HG03442 (cell line): Measurements from ENCODE around the gene RAB34.
A peak's percentile ranks its signal among the peaks of the same experiment; 100 is the strongest.

ENCODE experiments used
- ATAC-seq: cut with Tn5 transposase; IDR thresholded peaks from one replicate; pipeline ENCODE4 v1.9.1; 2021; ENCODE audit warnings: mild to moderate bottlenecking, moderate library complexity; ENCODE audit not compliant: unreplicated experiment

The RAB34 gene

DNA sequence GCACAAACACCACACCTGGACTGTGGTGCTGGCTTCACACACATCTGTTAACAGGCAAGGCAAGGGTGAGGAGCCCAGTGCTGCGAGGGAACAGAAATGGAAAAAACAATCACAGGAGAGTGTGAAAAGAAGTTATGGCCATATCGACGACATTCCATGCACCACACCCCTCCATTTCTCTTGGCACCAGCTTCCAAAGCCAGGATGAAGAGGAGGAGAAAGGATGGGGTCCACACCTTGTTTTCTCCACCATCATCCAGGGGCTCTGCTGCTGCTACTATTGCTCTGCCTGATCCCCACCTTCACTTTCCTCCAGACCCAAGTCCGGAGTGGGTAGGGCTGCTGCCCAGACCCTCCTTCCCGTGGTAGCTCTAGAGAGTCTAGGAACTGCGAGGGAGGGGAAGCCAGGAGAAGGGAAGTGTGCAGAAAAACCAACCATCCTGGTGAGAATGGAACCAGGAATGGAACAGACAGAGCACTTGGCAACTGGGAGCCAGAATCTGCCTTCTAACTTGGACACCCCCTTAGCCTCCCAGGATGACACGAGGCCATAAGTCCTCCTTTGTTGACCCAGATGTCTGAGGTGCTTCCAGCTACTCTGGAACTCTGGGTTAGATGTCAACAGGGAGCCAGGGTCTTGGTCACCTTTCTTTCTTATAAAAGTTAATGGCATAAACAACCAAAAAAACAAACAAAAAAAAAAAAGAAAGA is 4.8 kb downstream of the RAB34 start:
- no peak for ATAC-seq

DNA sequence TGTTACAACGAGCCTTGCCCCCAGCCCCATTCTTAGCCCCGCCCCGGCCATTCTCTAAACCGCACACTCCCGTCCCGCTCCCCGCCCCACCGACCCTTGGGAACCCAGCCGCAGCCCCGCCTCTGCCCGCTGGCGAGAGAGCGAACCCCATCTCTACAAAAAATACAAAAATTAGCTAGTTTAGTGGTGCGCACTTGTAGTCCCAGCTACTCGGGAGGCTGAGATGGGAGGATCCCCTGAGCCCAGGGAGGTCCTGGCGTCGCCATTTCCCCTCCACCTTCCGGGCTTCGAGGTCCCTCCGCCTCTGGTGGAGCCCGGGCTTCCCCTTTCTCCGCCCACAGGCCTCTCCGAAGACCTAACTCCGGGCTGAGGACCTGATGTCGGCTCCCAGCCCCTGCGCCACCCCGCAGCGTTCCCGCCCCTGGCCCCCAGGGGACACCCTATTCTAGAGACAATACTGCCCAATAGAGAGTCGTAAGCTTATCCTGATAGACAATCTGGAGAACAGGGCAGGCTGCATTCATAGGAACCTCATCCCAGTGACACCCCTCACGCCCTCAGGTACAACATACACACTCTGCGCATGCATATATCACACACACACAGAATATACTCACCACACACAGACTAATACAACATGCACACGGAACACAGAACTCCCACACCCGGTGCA is 5.5 kb downstream of the RAB34 start:
- ATAC-seq = no peak

DNA sequence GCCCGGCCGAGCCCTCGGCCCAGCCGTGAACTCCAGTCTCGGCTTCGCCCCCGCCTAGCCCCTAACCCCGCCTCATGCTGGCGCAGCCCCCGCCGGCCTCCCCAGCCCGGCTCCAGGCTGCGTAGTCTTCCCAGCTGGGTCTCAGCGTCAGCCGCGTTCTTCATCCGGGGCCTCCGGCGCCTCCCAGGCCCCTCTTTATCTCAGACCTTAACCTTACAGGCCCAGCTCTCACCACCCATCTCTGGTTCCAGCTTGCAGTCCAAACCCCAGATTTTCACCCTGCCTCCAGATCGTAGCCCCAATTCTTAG is 6.0 kb downstream of the RAB34 start, which contains the start of gene PROCA1:
TSS of gene PROCA1 (minus strand) at position 166 of the 309 bp plus-strand sequence. CDS start 228 bp downstream, outside the sequence.
- ATAC-seq = peak; percentile 23

DNA sequence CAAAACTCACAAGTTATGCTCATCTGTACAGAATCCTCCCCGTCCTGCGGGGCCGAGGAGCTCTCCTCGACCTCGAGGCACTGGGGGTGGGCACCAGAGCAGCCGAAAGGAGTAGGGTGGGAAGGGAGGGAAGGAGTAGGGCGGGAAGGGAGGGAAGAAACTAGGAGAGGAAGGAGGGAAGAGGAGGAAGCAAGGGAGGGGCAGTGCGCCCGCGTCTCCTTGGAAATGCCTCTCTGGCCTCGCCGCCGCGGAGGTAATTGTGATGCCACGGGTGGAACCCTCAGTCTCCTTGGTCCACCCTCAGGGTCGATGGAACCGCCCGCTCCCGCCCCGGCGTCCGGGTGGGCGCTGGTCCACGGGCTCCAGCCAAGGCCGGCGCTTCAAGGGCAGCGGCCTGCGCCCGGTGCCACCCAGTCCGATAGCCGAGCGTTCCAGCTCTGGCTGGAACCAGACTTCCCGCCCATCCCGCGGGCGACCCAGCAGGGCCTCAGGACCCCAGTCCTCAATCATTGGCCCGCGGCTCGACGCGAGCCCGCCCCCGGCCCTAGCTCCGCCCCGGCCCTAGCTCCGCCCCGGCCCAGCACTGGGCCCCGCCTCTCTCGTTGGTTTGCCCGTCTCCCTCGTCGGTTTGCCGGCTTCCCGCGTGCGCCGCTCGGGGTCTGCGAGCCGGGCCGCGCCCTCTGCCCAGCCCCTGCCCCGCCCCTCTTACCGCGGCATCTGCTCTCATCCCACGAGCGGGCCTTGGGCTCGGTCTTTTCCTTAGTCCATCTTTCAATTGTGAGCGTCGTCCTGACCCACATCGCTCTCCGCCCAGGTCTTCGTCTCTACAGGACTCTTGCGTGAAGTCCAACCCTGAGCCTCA is 6.6 kb downstream of the RAB34 start:
- peak; percentile 76 for ATAC-seq

DNA sequence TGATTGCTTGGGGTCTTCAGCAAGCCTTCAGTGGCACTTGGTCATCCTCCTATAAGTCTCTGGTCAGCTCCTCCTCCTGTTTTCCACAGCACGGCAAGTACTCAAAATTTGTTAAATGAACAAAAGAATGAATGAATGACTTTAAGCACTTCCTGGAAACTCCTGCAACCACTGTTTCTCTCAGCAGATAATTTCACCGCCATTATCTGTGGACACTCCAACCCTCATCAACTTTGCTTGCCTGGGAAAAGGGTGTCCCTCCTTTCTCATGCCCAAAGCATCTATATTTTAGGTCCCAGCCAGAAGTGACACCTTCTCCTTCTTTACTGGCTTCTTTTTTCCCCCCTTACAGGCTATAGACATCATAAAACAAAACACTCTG is 10.3 kb downstream of the RAB34 start:
- ATAC-seq = no peak

DNA sequence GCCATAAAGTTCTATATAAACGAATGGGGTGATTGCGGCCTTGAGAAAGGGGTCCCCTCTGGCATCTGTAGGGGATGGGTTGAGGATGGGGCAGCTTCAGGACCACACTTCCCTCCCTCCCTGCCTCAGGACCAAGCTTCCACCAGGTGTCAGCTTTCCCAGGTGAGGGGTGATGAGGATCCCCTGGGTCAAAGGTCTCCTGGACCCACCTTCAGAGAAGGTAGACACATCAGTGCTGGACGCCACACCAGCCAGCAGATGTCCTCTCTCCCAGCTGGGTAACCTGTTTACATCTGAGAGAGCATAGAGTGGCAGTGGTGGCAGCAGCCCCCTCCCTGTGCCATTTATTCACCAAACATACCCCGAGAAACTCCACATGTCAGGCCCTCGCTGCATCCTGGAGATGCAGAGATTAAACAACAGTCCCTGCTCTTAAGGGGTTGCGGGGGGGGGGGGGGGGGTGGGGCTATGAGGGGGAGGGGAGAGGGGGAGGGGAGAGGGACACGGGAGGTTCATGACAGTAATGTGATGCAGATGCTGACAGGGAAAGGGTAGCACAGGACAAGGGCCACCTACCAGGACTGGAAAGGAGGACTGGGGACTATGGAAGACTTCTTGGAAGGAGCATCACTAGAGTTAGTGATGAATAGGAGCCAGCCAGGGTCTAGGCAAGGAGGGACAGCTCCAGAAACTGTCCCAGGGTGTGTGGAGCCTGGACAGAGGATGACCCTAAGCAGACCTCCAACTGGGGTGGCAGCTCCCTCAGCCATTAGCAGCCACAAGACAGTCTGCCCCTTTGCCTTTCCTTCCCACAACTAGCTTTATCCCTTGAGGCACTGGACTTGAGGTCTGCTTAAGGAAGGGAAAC is 11.0 kb downstream of the RAB34 start:
- ATAC-seq = no peak

DNA sequence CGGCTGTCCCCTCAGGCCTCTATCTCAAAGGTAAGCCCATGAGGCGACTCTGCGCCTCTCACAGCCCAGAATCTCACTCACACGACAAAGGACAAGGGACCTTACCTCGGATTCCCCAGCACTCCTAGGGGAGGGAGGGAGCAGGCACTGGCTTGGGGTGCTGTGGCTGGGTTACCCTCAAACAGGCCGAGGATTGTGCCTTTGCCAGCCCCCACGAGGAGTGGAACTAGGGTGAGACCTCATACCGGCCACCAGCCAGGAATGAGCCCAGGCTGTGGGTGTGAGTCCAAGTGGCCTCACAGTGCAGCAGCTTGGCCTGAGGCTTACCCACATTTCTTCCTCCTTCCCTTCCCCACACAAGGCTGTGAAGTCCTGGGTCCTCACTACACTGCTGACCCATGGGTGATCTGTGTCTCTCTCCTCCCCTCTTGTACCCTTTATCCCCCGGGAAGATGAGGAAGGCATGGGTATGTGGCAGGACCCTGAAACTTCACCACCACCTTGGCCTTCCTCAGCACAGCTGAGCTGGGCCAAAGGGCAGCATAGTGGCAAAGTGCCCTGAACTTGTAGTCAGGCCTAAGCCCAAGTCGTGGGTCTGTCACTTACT is 11.8 kb downstream of the RAB34 start:
- no peak for ATAC-seq

DNA sequence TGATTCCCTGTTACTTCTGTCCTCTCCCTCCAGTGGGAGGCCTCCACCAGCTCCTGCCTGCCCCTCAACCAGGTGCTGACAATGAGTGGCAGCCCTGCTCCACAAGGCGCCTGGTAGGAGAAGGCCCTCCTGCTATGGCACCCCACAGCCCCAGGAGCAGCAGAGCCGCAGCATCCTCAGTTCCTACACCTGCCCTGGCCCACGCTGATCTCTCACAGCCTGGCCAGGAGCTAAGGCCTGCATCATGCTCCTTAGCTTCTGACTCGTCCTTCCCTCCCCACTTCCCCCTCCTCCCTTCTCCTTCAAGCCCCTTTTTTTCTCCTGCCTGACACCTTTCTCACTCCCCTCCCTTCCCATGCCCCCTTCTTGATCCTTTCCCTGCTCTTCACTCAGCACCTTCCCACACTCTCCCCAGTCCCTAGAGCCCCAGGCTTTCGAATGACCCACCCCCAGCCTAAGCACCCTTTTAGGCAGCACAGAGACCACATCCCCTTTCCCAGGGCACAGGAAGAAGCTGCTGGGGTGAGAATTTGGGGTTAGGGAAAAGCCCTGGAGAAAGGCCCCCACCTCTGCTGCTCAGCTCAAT is 12.5 kb downstream of the RAB34 start:
- ATAC-seq = no peak

DNA sequence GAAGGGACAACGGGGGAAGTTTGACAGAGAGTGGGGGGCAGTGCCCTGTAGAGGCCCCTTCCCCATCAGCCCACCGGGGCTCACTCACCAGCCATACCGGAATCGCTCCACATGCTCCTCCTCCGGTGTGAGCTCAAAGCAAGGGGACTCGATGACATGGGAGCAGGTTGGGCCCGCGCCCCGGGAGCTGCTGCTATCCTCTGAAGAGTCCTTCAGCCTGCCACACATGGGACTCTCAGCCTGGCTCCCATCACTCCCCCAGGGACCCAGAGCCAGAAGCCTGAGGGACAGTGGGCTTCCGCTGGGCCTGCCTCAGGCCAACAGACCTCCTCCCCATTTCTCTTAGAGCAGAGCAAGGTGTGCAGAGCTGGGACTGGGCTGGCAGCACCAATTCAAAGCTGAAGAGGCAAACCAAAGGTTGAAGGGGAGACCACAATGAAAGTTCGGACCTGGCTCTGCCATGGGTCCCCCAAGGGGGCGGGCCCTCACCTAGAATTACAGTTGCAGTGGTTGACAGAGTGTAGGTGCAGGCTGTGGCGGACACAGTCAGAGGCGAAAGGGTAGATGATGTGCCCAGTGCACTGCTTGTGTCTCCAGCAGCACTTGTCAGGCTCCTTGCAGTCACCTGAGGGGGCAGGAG is 13.3 kb downstream of the RAB34 start:
- ATAC-seq = no peak

DNA sequence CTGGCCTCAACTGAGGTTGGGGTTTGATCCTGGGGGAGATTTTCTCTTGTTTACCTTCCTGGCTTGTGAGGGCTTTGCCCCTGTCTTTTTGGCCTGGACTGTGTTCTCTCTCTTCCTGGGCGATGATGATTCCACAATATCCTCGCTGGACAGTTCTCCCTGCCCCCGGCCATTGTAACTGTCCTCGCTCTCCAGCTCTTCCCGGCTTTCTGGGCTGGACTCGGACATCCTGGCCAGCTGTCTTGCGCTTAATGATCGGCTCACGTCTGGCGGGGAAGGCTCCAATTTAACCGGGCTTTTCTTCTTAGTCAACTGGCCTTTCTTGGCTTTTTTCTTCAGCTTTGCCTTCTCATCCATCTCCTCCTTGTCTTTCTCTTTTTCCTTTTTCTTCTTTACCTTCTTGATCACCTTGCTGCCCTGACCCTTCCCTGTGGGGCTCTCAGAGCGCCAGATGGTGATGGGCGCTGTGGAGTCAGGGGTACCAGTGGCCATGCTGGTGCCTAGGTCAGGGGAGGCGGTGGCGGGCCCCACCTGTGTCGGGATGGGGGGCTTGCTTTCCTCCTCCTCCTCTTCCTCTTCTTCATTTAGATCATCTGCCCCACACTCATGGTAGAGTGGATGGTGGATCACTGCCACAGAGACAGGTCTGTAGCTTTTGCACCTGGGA is 14.0 kb downstream of the RAB34 start:
- ATAC-seq = no peak

DNA sequence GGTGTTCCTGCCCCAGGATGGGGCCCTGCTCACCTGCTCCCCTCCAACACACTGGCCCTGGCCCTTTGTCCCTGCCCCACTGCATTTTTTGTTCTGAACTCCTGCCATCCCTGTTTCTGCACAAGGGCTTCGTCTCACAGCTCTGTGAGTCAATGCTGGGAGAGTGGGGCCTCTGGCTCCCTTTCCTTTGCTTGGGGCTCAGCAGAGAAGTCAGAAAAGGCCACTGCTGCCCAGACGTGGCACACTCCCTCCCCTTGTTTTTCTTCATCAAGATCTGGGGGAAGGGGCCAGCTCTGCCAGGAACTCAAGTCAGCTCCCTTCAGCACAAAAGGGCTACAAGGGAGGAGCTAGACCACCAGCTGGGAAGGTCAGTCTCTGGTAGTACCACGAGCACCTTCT is 14.9 kb downstream of the RAB34 start:
- ATAC-seq = no peak

DNA sequence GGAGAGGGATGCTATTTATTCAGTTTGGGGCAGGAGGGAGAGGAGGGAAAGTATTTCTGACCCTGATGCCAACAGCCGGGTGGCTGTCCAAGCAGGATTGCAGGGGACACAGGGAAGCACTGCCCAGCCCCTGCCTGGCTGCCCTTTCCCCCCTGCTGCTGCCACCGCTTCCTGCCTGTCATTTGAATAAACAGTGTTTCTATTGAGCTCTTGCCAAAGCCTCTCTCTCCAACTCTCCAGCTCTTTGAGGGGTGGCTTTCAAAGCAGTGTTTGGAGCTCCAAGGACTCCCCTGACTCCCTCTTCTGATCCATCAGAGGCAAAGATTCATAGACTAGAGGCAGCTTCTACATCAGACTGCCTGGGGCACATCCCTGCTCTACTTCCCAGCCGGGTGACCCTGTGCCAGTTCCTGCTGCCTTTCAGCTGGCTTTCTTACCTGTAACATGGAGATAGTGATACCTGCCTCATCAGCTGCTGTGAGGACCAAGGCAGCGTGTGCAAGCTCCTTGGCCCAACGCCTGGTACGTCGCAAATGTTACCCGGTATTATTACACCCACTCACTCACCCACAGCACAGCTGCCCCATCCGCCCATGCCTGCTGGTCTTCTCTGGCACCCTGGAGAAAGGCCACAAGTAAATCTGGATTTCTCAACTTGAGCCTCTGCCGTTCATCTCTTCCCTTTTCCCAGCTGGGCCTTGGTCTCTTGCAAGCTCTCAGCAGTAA is 15.5 kb downstream of the RAB34 start:
- no peak for ATAC-seq

DNA sequence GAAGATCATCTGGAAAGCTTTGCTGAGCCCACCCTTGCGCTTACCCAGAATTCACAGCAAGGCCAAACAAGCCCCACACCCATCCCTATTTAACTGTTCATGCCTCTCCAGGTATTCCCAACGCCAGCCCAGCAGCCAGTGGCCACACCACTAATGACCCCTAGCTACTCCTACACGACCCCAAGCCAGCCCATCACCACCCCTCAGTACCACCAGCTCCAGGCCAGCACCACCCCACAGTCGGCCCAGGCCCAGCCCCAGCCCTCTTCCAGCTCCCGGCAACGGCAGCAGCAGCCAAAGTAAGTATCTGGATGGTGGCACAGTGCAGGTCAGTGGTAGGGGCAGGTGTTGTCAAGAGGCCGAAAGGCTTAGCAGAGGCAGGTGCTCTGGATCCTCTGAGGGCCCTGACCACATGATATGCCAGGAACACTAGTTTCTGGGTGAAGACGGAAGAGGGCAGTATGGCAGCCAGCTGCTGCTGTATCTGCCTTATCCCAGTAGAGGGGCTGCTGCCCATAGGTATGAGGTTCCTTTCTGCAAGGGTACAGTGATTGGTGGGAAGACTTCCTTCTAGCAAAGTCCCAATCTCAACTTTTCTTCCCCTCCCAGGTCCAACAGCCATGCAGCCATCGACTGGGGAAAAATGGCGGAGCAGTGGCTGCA is 16.7 kb downstream of the RAB34 start:
- ATAC-seq = no peak

DNA sequence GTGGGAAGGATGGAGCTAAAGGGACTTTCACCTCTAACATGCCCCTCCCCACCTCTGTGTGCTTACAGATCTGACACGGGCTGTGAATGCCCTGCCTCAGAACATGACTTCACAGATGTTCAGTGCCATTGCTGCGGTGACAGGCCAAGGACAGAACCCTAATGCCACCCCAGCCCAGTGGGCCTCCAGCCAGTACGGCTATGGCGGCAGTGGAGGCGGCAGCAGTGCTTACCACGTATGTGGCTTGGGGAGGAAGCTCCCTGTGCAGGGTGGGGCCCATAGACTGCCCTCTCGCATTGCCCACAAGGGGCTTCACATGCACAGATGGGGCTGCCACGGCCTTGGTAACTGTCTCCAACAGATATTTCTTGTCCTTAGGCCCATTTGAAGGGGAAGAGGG is 17.4 kb downstream of the RAB34 start:
- no peak for ATAC-seq

DNA sequence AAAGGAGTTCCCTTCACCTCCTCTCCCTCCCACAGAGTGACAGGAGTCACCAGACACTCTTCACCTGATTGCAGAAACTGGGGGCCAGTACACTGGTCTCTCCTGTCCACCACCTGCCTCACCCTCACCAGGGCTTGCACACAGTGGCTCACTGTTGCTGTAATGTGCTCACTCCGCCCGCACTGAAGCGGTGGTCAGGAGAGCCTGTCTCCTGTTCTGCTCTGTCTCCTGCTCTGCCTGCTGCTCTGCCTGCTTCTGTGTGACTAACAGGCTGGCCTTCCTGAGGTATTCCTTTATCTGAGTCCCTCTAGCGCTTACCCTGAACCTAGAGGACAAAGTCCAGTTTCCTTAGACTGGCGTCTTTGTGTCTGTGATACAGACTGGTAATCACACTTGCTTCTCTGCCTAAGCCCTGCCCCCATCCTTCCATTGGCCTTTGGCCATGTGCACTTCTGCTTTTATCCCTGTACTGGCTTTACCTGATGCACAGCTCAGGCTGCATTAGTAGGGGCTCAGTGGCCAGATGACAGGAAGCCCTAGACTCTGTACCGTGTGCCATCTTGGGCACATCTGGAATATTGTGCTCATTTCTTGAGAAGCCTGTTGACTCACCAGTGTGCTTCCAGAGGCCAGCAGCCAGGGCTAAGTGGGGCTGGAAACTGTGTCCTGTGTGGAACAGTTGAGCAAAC is 19.3 kb downstream of the RAB34 start:
- no peak for ATAC-seq

DNA sequence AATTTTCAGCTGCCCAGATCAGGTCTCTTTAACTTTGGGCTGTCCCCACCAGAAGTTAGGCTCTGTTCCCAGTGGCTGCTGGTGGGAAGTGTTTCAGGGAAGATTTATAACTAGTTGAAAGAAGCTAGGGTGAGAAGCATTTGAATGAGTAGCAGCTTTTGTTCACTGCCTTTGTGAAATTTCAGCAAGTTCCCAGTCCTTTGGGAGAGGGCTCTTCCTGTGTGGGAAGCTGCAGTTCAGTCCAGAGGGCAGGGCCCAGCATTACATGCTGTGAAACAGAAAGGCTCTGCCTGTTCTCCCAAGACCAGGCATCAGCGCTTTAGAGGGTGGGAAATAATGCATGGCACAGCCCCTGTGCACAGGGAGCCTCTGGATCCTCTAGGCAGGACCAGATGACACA is 23.8 kb downstream of the RAB34 start:
- no peak for ATAC-seq

DNA sequence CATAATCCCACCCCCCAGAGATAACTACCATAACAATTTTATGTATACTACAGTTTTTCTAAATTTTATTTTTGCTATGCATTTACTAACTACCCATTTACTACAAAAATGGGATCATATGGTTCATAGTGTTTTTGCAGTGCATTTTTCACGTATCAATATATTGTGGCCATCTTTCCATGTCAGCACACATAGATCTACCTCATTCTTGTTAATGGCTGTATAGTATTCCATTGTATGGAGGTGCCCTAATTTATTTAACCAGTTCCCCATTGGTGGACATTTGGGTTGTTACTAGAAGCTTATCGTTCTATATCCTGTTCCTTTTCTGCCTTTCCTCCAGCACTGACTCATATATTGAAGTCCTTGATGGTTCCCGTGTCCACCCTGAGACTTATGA is 28.7 kb downstream of the RAB34 start:
- ATAC-seq = no peak
